ENCODE data around the gene PPP2R2C.

DNA sequence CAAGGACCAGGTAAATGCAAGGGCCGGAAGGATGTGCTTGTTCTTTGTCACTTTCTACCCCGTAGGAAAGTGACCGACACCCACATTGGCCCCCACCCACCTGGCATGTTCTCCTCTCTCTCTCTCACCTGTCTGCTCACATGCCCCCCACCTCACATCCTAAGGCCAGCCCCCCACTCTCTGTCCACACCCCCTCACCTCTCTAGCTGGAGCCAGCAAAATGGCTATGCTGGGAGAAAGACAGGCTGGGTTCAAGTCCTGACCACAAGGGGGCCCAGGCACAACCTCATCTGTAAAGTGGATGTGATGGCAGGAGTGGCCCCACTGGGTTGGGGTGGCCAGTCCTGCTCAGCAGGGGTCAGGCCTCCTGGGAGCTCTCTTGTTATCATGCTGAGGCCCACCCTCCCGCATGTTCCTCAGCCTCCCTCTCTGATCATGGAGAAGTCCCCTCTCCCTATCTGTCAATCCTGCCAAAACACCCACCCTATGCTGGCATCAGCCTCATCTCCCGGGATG is 1.7 kb upstream of the PPP2R2C start:
- TF ChIP-seq POLR2AphosphoS5 (IDR thresholded peaks at IDR 0.05; ENCODE audit: low read depth, low read length) (no peak), POLR2A (IDR thresholded peaks at IDR 0.05; ENCODE audit: low read depth, low read length) (no peak), TAF1 (IDR thresholded peaks at IDR 0.05; ENCODE audit: low read depth, low read length) (no peak), SPI1 (IDR thresholded peaks at IDR 0.05; ENCODE audit: low read depth, low read length) (no peak), POU2F2 (IDR thresholded peaks at IDR 0.05; ENCODE audit: low read depth, low read length) (no peak), PAX5 (IDR thresholded peaks at IDR 0.05; ENCODE audit: insufficient read depth, low read length, severe bottlenecking) (no peak)
